Neural progenitor cell (in vitro differentiated cells): ENCODE measurements around the gene NFIL3. TPM values are rescaled to one million over a fixed set of nuclear protein-coding genes. Genes with fewer than 3 reads are reported as not detected.

Experiments
- DNase-seq: peaks from one replicate; pipeline ENCODE4 v3.0.0-alpha.2; 2016; ENCODE audit warnings: low spot score
- H2AFZ ChIP-seq: fragments of 200-600 bp; sonication (generic); replicated peaks from 2 replicates; pipeline ENCODE4 v1.6.1; 2016; ENCODE audit warnings: antibody characterized with exemption
- H3F3A ChIP-seq: fragments of 200-600 bp; sonication (generic); 2 replicates; pipeline ENCODE4 v1.6.1; 2016; ENCODE audit warnings: antibody characterized with exemption, low read depth
- H3K27ac ChIP-seq: fragments of 200-600 bp; sonication (generic); 2 replicates; pipeline ENCODE4 v1.5.1; 2016; ENCODE audit warnings: mild to moderate bottlenecking
- H3K27me3 ChIP-seq: fragments of 200-600 bp; sonication (generic); 2 replicates; pipeline ENCODE4 v1.6.1; 2016; ENCODE audit warnings: mild to moderate bottlenecking, moderate library complexity
- H3K36me3 ChIP-seq: fragments of 200-600 bp; sonication (generic); 2 replicates; pipeline ENCODE4 v1.5.1; 2016
- H3K4me1 ChIP-seq: fragments of 200-600 bp; sonication (generic); 2 replicates; pipeline ENCODE4 v1.6.1; 2016; ENCODE audit warnings: mixed run types
- H3K4me2 ChIP-seq: fragments of 200-600 bp; sonication (generic); 2 replicates; pipeline ENCODE4 v1.6.1; 2016
- H3K4me3 ChIP-seq: fragments of 200-600 bp; sonication (generic); 2 replicates; pipeline ENCODE4 v1.5.1; 2016
- H3K79me2 ChIP-seq: fragments of 200-600 bp; sonication (generic); 2 replicates; pipeline ENCODE4 v1.6.1; 2016; ENCODE audit warnings: low read depth
- H3K9ac ChIP-seq: fragments of 200-600 bp; sonication (generic); 2 replicates; pipeline ENCODE4 v1.6.1; 2016
- H3K9me3 ChIP-seq: fragments of 200-600 bp; sonication (generic); 2 replicates; pipeline ENCODE4 v1.5.1; 2016; ENCODE audit warnings: low read depth
- H4K20me1 ChIP-seq: fragments of 200-600 bp; sonication (generic); 2 replicates; pipeline ENCODE4 v1.6.1; 2016; ENCODE audit warnings: low read depth
- H3K27ac Mint-ChIP-seq: 3 replicates; pipeline ENCODE4 v1.8.0; 2021; ENCODE audit warnings: mixed read lengths
- H3K27me3 Mint-ChIP-seq: 2 replicates; pipeline ENCODE4 v1.8.0; 2022; ENCODE audit warnings: low read depth, mild to moderate bottlenecking, inconsistent platforms, moderate library complexity, mixed read lengths; ENCODE audit not compliant: insufficient read depth
- H3K36me3 Mint-ChIP-seq: 3 replicates; pipeline ENCODE4 v1.8.0; 2021; ENCODE audit warnings: mixed read lengths
- H3K4me1 Mint-ChIP-seq: 3 replicates; pipeline ENCODE4 v1.8.0; 2021; ENCODE audit warnings: mixed read lengths
- H3K4me3 Mint-ChIP-seq: 3 replicates; pipeline ENCODE4 v1.8.0; 2021; ENCODE audit warnings: mild to moderate bottlenecking, moderate library complexity, mixed read lengths
- H3K9me3 Mint-ChIP-seq: 3 replicates; pipeline ENCODE4 v1.8.0; 2020; ENCODE audit warnings: mixed read lengths
- CTCF ChIP-seq: fragments of 200-600 bp; sonication (generic); IDR thresholded peaks from 2 replicates; pipeline ENCODE4 v1.5.1; 2017; ENCODE audit warnings: antibody characterized with exemption, mild to moderate bottlenecking
- EZH2 ChIP-seq: fragments of 200-600 bp; sonication (generic); IDR thresholded peaks from 2 replicates; pipeline ENCODE4 v1.6.1; 2017; ENCODE audit warnings: antibody characterized with exemption, mild to moderate bottlenecking, moderate library complexity
- EZH2phosphoT487 ChIP-seq: fragments of 200-600 bp; sonication (generic); IDR thresholded peaks from 2 replicates; pipeline ENCODE4 v1.6.1; 2017; ENCODE audit warnings: antibody characterized with exemption
- total RNA-seq: library from RNA; depleted of rRNA; stranded (reverse); fragments of >200 nt; gene quantifications from 2 replicates; pipeline ENCODE4 v1.2.3, GENCODE V29; 2015; ENCODE audit warnings: low replicate concordance

The NFIL3 gene
- total RNA-seq, 1 donor from 2014 or later: 22.3 TPM

GRCh38 chr9:91412941-91413340 lies 10.7 kb downstream of the NFIL3 start:
- no peaks in the 10 kb centered on the region for H3F3A ChIP-seq
- TF ChIP-seq CTCF (no peak), EZH2 (no peak), EZH2phosphoT487 (no peak)
- Mint-ChIP-seq H3K27me3 (no peaks in the 10 kb centered on the region), H3K9me3 (no peaks in the 10 kb centered on the region), H3K27ac (no peak overlapping the region), H3K4me1 (peaks cover 4% of the 10 kb centered on the region), H3K36me3 (peaks cover 27% of the 10 kb centered on the region), H3K4me3 (no peak overlapping the region)
- peaks cover 49% of the 10 kb centered on the region for H4K20me1 ChIP-seq
- H2AFZ ChIP-seq: no peak overlapping the region
- H3K36me3 ChIP-seq: no peaks in the 10 kb centered on the region
- no peak overlapping the region for H3K27ac ChIP-seq
- no peak overlapping the region for H3K4me2 ChIP-seq
- no peaks in the 10 kb centered on the region for H3K27me3 ChIP-seq
- no peak overlapping the region for H3K9ac ChIP-seq
- H3K4me1 ChIP-seq: no peaks in the 10 kb centered on the region
- DNase-seq: no peak
- H3K4me3 ChIP-seq: no peak overlapping the region
- H3K79me2 ChIP-seq: peaks cover 71% of the 10 kb centered on the region
- no peaks in the 10 kb centered on the region for H3K9me3 ChIP-seq

GRCh38 chr9:91411096-91411771 lies 12.4 kb downstream of the NFIL3 start:
- no peak for DNase-seq
- H3K27ac ChIP-seq: no peak overlapping the region
- H3K4me2 ChIP-seq: no peak overlapping the region
- peaks cover 32% of the 10 kb centered on the region for H4K20me1 ChIP-seq
- no peaks in the 10 kb centered on the region for H3K9me3 Mint-ChIP-seq
- H3K9ac ChIP-seq: no peak overlapping the region
- no peaks in the 10 kb centered on the region for H3K27me3 Mint-ChIP-seq
- no peak overlapping the region for H2AFZ ChIP-seq
- no peak overlapping the region for H3K27ac Mint-ChIP-seq
- H3K4me3 Mint-ChIP-seq: no peak overlapping the region
- H3K79me2 ChIP-seq: peaks cover 54% of the 10 kb centered on the region
- no peaks in the 10 kb centered on the region for H3K4me1 Mint-ChIP-seq
- TF ChIP-seq EZH2: no peak
- no peaks in the 10 kb centered on the region for H3F3A ChIP-seq
- no peaks in the 10 kb centered on the region for H3K9me3 ChIP-seq
- no peaks in the 10 kb centered on the region for H3K27me3 ChIP-seq
- no peak overlapping the region for H3K4me3 ChIP-seq
- H3K4me1 ChIP-seq: no peaks in the 10 kb centered on the region
- H3K36me3 Mint-ChIP-seq: peaks cover 34% of the 10 kb centered on the region
- no peaks in the 10 kb centered on the region for H3K36me3 ChIP-seq

- no peak overlapping the region for H3K4me2 ChIP-seq
- H3K27ac ChIP-seq: no peak overlapping the region
- Mint-ChIP-seq H3K9me3 (peaks cover under 1% of the 10 kb centered on the region), H3K27me3 (no peaks in the 10 kb centered on the region), H3K4me3 (no peak overlapping the region), H3K4me1 (no peaks in the 10 kb centered on the region), H3K27ac (no peak overlapping the region), H3K36me3 (peaks cover 38% of the 10 kb centered on the region)
- H2AFZ ChIP-seq: no peak overlapping the region
- H3K9ac ChIP-seq: no peak overlapping the region
- H3K27me3 ChIP-seq: no peaks in the 10 kb centered on the region
- peaks cover 43% of the 10 kb centered on the region for H3K79me2 ChIP-seq
- H3K4me1 ChIP-seq: no peaks in the 10 kb centered on the region
- no peaks in the 10 kb centered on the region for H3K36me3 ChIP-seq
- no peak overlapping the region for H3K4me3 ChIP-seq
- DNase-seq: no peak
- peaks cover 23% of the 10 kb centered on the region for H4K20me1 ChIP-seq
- H3F3A ChIP-seq: no peaks in the 10 kb centered on the region
- no peaks in the 10 kb centered on the region for H3K9me3 ChIP-seq
- TF ChIP-seq EZH2phosphoT487 (no peak), EZH2 (no peak), CTCF (no peak)
These were observed 13.5 kb downstream of the NFIL3 start for GRCh38 chr9:91410161-91410560.

- no peaks in the 10 kb centered on the region for H3K4me1 Mint-ChIP-seq
- peaks cover 11% of the 10 kb centered on the region for H4K20me1 ChIP-seq
- no peak overlapping the region for H3K4me3 ChIP-seq
- H3K27ac ChIP-seq: no peak overlapping the region
- no peak overlapping the region for H3K4me2 ChIP-seq
- TF ChIP-seq EZH2 (no peak), EZH2phosphoT487 (no peak), CTCF (no peak)
- no peak overlapping the region for H3K27ac Mint-ChIP-seq
- no peaks in the 10 kb centered on the region for H3K27me3 ChIP-seq
- no peaks in the 10 kb centered on the region for H3F3A ChIP-seq
- H3K4me3 Mint-ChIP-seq: no peak overlapping the region
- H3K9me3 ChIP-seq: no peaks in the 10 kb centered on the region
- H3K79me2 ChIP-seq: peaks cover 27% of the 10 kb centered on the region
- H3K36me3 Mint-ChIP-seq: peaks cover 36% of the 10 kb centered on the region
- H3K36me3 ChIP-seq: no peaks in the 10 kb centered on the region
- no peak overlapping the region for H3K9ac ChIP-seq
- H3K9me3 Mint-ChIP-seq: peaks cover 2% of the 10 kb centered on the region
- H3K27me3 Mint-ChIP-seq: no peaks in the 10 kb centered on the region
- H3K4me1 ChIP-seq: no peaks in the 10 kb centered on the region
- DNase-seq: no peak
- H2AFZ ChIP-seq: no peak overlapping the region
These were observed 15.2 kb downstream of the NFIL3 start for GRCh38 chr9:91408475-91408874.
